ENCODE measurements around the gene GID8.

GID8 gene

GRCh38 chr20:62923669-62924441, 14.1 kb upstream of the GID8 start:
- no peak for DNase-seq

DNA sequence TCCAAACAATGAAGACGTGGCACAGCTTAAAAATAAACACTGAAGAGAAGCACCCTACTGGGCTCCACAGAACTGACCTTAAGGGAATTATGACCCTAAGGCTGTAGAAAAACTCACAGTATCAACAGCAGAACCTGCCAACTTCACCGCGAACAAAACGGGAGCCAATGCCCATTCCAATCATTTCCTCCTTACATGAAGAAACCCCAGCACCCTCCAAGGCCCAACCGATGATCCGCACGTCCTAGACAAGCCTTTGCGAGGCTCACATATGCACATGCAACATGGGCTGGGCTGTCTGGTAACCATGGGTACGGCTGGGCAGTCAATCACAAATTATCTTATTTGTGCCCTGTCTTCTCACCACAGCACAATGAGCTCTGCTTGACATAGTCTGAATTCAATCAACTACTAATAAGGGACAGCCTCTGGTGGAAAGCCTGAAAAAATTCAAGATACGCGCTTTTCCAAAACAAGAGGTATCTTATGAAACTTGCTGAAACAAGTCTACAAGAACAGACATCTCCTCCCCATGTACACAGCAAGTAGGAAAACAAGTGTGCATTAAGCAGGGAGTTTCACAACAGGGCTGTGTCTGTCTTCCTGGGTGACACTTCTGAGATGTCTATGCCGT, 13.4 kb upstream of the GID8 start:
- DNase-seq = peak; percentile 28

- no peak for DNase-seq
Measured at GRCh38 chr20:62925076-62925419, 12.9 kb upstream of the GID8 start.

GRCh38 chr20:62925420-62926228, 12.3 kb upstream of the GID8 start:
- peak; percentile 61 for DNase-seq

DNA sequence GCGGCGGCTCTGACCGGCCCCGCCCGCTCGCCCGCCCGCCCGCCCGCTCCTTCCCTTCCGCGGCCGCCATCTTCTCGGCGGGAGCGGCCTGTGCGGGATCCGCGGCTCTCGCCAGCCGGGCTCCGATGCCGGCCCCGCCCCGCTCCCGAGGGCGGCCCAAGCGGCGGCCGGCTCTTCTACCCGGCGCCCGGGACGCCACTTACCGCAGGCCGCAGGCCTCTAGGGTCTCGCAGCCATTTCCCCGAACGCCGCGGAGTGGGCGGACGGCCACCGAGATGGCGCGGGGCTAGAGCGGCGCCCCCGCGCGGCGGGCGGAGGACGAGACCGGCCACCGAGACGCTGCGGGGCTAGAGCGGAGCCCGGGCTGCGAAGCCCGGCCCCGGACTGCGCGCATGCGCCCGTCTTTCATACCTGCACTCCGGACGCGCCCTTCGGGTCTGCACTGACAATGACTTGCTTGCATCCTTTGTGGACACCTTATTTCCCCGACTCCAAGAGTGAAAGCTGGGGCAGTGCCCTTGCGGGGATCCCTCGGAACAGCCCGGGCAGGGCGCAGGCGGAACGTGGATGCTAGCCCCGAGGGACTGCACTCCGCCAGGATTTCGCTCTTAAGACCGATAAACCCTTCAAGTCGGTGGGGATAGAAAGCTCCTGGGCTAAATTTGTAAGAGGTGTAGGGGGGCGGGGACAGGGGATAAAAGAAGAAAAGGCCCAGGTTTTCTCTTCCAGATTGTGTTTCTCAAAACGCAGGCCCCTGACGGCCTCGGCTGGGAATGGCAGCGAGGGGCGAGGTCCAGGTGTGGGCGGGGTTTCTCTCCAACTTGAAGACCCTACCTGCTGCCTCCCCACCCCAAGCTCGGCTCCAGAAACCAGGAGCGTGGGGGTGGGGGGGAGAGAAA, 11.5 kb upstream of the GID8 start, which contains the start of gene DIDO1:
Gene DIDO1, minus strand, starts transcription at position 277 of the 899 bp plus-strand sequence.
- peak; percentile 93 for DNase-seq

- DNase-seq = no peak
Measured at GRCh38 chr20:62927128-62927705, 10.7 kb upstream of the GID8 start.

GRCh38 chr20:62928246-62928939, 9.6 kb upstream of the GID8 start:
- DNase-seq = no peak

DNA sequence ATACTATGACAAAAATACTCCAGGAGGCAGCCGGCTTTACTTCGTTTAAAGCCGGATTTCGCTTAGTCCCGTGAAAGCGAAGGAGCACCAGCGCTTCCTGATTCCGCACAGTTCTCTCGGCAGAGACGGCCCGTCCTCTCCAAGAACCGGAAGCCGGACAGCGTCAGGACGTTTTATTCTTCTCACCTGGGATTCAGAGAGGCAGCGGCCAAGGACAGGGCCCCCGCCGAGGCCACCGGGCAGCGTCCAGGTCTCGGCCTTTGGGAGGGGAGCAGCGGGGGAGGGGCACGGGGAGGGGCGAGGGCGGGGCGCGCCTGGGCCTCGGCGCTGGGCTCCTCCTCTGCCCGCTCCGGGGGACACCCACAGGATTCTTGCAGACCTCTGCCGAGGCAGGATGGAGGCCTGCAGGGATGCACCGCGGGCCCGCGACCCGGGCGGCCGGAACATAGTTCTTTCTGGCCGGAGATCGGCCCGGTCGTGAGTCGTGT, 8.9 kb upstream of the GID8 start:
- DNase-seq = peak; percentile 72

- no peak for DNase-seq
Measured at GRCh38 chr20:62931464-62931863, 6.5 kb upstream of the GID8 start.

GRCh38 chr20:62933966-62934365, 4.0 kb upstream of the GID8 start:
- no peak for DNase-seq

DNA sequence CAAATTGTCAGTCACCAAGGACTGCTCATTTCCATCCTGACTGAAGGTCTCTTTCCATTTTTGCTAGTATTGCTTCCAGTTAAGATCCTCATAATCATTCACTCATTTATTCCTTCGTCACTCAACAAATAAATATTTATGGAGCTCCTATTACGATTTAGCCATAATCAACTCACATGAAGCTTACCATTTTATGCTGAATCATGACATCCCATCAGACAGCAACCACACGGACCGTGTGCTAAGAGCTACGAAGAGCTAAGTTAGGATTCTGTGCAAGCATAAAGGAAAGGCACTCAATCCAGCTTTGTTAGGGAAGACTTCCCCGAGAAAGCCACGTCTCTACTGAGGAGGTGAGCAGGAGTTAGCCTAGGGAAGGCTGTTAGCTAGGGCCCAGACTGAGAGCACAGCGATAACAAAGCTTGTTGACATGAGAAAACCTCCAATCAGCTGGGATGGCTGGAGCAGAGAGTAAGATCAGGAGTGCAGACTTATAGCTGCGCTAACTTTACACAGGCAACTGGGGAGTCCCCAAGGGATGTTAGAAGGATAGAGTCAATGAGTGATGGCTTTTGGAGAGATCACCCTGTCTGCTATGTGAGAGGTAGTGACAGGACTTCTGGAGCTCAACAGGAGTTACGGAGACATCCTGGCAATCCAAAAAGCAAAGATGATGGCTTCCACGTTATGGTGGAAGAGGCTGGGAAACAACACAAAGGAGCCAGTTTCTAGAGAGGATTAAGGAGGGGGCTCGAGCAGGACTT, 2.6 kb upstream of the GID8 start:
- DNase-seq = no peak

GRCh38 chr20:62935968-62936585, 1.9 kb upstream of the GID8 start:
- DNase-seq = no peak

- DNase-seq = peak; percentile 97
Measured at GRCh38 chr20:62937268-62938104, 461 bp upstream of the GID8 start.

DNA sequence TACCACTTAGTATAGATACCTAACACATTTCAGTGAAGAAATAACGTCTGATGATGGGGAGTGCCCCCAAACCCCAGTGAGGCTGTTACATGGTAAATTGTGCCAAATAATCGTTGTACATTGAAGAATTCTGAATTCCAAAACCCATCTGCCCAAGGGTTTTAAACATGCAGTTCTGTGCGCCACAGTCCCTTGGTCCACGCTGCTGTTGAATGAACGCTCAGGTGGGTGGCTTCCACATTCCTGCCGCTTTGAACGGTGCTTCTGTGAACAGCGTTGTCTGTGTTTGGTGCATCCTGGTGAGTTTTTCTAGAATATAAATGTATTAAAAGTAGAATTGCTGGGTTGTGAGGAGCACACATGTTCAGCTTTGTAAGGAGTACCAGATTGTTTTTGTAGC, 2.9 kb downstream of the GID8 start:
- DNase-seq = no peak

GRCh38 chr20:62941792-62942191, 3.8 kb downstream of the GID8 start:
- no peak for DNase-seq

DNA sequence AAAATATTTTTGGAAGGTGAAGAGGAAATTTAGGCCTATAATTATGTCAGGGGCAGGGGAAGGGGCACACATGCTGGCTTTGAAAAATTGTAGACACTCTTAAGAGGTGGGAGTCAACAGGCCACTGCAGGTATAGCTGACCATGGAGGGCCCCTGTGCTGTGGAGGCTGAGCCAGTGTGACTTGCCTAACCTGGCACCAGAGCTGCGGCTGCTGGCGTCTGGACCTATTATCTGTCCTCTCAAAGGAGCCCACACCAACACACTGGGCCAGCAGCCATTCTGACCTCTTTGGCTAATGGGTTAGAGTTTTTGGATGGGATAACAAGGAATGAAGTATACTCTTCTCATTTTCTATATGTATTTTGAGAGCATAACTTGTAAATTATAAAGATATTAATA, 4.5 kb downstream of the GID8 start:
- no peak for DNase-seq

DNA sequence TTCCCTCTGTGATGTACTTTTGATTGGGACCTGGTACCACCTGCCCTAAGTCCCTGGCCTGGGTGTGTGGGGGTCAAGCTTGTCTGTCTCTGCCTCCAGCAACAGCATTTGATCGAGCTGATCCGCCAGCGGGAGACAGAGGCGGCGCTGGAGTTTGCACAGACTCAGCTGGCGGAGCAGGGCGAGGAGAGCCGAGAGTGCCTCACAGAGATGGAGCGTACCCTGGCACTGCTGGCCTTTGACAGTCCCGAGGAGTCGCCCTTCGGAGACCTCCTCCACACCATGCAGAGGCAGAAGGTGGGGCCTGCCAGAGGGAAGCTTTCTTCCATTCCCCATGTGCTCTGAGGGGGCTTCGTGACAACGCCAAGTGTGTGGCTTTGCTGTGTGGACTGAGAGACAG, 5.4 kb downstream of the GID8 start:
- DNase-seq = no peak

DNA sequence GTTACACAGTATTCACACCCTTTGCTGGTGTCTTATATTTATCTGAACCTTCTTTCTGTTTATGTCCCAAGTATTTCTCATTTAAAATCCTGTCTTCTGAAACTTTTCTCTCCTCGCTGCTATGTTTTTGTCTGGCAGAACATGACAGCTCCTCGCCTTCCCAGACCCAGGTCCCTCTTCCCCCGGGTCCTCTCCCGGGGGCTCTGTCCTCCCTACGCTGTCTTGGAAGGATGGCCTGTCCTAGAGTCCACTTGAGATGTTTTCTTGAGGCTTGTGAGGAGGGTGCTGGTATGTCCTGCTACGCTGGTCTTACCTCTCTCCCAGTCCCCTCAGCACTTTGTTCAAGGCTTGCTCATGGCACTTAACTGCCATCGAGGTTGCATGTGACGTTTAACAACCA, 6.2 kb downstream of the GID8 start:
- DNase-seq = no peak

DNA sequence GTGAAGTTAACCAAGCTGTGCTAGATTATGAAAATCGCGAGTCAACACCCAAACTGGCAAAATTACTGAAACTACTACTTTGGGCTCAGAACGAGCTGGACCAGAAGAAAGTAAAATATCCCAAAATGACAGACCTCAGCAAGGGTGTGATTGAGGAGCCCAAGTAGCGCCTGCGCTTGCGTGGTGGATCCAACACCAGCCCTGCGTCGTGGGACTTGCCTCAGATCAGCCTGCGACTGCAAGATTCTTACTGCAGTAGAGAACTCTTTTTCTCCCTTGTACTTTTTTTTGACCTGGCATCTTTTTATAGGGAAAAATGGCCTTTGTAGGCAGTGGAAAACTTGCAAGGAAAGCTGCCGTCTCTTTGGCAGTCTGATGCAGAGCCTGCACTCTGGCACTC, 6.8 kb downstream of the GID8 start:
- DNase-seq = no peak
